ENCODE results near the gene RPL13A. TPM values are rescaled to one million over a fixed set of nuclear protein-coding genes. Genes with fewer than 3 reads are reported as not detected.

Gene RPL13A
- total and polyA plus RNA-seq, 9 of the 15 experiments (the other 6 are each of a cell fraction or from before 2014, with no cell fraction given) = 1,744 to 5,482 (median 2,949) TPM

DNA sequence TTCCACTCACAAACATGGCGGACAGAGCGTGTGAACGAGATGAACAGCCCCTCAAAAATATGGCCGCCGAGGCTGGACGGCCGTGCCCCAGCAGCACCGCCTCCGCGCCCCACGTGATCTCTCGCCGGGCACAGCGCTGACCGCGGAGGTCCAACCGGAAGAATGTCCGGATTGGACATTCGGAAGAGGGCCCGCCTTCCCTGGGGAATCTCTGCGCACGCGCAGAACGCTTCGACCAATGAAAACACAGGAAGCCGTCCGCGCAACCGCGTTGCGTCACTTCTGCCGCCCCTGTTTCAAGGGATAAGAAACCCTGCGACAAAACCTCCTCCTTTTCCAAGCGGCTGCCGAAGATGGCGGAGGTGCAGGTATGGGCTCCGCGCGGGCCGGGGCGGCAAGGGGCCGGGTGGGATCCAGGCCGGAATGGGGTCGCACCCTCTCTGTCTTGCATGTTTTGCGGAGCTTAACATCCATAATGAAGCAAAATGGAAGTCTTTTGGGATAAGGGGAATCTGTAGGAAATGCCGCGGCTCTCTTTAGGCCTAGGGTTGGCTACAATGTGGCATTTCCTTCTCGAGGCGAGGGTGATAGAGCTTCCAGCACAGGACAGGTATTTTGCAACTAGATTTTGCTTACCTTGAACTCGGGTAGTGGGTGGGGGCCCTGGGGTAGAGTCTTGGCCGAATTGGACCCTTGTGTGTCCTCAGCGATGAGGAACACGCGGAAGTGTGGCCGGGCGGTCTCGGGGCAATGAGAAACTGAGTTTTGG, at the start of gene RPL13A (continued):
- TF ChIP-seq, protein P1, sequence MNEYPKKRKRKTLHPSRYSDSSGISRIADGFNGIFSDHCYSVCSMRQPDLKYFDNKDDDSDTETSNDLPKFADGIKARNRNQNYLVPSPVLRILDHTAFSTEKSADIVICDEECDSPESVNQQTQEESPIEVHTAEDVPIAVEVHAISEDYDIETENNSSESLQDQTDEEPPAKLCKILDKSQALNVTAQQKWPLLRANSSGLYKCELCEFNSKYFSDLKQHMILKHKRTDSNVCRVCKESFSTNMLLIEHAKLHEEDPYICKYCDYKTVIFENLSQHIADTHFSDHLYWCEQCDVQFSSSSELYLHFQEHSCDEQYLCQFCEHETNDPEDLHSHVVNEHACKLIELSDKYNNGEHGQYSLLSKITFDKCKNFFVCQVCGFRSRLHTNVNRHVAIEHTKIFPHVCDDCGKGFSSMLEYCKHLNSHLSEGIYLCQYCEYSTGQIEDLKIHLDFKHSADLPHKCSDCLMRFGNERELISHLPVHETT (CRISPR knock-in tag; conservative IDR thresholded peaks at IDR 0.05 in 1 of 2, IDR thresholded peaks at IDR 0.05 in 1 of 2) = peak in 1 of 2 experiments; percentile 87; a peak in 2 of 4 replicates
- TF ChIP-seq, protein P2, sequence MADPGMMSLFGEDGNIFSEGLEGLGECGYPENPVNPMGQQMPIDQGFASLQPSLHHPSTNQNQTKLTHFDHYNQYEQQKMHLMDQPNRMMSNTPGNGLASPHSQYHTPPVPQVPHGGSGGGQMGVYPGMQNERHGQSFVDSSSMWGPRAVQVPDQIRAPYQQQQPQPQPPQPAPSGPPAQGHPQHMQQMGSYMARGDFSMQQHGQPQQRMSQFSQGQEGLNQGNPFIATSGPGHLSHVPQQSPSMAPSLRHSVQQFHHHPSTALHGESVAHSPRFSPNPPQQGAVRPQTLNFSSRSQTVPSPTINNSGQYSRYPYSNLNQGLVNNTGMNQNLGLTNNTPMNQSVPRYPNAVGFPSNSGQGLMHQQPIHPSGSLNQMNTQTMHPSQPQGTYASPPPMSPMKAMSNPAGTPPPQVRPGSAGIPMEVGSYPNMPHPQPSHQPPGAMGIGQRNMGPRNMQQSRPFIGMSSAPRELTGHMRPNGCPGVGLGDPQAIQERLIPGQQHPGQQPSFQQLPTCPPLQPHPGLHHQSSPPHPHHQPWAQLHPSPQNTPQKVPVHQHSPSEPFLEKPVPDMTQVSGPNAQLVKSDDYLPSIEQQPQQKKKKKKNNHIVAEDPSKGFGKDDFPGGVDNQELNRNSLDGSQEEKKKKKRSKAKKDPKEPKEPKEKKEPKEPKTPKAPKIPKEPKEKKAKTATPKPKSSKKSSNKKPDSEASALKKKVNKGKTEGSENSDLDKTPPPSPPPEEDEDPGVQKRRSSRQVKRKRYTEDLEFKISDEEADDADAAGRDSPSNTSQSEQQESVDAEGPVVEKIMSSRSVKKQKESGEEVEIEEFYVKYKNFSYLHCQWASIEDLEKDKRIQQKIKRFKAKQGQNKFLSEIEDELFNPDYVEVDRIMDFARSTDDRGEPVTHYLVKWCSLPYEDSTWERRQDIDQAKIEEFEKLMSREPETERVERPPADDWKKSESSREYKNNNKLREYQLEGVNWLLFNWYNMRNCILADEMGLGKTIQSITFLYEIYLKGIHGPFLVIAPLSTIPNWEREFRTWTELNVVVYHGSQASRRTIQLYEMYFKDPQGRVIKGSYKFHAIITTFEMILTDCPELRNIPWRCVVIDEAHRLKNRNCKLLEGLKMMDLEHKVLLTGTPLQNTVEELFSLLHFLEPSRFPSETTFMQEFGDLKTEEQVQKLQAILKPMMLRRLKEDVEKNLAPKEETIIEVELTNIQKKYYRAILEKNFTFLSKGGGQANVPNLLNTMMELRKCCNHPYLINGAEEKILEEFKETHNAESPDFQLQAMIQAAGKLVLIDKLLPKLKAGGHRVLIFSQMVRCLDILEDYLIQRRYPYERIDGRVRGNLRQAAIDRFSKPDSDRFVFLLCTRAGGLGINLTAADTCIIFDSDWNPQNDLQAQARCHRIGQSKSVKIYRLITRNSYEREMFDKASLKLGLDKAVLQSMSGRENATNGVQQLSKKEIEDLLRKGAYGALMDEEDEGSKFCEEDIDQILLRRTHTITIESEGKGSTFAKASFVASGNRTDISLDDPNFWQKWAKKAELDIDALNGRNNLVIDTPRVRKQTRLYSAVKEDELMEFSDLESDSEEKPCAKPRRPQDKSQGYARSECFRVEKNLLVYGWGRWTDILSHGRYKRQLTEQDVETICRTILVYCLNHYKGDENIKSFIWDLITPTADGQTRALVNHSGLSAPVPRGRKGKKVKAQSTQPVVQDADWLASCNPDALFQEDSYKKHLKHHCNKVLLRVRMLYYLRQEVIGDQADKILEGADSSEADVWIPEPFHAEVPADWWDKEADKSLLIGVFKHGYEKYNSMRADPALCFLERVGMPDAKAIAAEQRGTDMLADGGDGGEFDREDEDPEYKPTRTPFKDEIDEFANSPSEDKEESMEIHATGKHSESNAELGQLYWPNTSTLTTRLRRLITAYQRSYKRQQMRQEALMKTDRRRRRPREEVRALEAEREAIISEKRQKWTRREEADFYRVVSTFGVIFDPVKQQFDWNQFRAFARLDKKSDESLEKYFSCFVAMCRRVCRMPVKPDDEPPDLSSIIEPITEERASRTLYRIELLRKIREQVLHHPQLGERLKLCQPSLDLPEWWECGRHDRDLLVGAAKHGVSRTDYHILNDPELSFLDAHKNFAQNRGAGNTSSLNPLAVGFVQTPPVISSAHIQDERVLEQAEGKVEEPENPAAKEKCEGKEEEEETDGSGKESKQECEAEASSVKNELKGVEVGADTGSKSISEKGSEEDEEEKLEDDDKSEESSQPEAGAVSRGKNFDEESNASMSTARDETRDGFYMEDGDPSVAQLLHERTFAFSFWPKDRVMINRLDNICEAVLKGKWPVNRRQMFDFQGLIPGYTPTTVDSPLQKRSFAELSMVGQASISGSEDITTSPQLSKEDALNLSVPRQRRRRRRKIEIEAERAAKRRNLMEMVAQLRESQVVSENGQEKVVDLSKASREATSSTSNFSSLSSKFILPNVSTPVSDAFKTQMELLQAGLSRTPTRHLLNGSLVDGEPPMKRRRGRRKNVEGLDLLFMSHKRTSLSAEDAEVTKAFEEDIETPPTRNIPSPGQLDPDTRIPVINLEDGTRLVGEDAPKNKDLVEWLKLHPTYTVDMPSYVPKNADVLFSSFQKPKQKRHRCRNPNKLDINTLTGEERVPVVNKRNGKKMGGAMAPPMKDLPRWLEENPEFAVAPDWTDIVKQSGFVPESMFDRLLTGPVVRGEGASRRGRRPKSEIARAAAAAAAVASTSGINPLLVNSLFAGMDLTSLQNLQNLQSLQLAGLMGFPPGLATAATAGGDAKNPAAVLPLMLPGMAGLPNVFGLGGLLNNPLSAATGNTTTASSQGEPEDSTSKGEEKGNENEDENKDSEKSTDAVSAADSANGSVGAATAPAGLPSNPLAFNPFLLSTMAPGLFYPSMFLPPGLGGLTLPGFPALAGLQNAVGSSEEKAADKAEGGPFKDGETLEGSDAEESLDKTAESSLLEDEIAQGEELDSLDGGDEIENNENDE (IDR thresholded peaks at IDR 0.05; ENCODE audit: low read depth, low read length) = no peak
- TF ChIP-seq TAF7 (tag; IDR thresholded peaks at IDR 0.05) (peak; percentile 98), ILK (tag; IDR thresholded peaks at IDR 0.05; ENCODE audit: borderline replicate concordance, low read depth) (no peak), DNMT1 (IDR thresholded peaks at IDR 0.05) (no peak), CREBBP (IDR thresholded peaks at IDR 0.05; ENCODE audit: low read depth, low read length) (no peak), MAFG (tag; conservative IDR thresholded peaks at IDR 0.05) (no peak), PPARD (CRISPR knock-in tag; IDR thresholded peaks at IDR 0.05) (no peak), KDM1A (IDR thresholded peaks at IDR 0.05) (no peak), ESRRA (IDR thresholded peaks at IDR 0.05; ENCODE audit: borderline replicate concordance, low read depth) (peak; percentile 75; the same call in 1 of the 2 replicates), SMARCE1 (IDR thresholded peaks at IDR 0.05) (no peak)
- TF ChIP-seq, protein P3, sequence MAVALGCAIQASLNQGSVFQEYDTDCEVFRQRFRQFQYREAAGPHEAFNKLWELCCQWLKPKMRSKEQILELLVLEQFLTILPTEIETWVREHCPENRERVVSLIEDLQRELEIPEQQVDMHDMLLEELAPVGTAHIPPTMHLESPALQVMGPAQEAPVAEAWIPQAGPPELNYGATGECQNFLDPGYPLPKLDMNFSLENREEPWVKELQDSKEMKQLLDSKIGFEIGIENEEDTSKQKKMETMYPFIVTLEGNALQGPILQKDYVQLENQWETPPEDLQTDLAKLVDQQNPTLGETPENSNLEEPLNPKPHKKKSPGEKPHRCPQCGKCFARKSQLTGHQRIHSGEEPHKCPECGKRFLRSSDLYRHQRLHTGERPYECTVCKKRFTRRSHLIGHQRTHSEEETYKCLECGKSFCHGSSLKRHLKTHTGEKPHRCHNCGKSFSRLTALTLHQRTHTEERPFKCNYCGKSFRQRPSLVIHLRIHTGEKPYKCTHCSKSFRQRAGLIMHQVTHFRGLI (CRISPR knock-in tag; IDR thresholded peaks at IDR 0.05) = no peak
